Activated naive CD4-positive, alpha-beta T cell treated with anti-CD3 and anti-CD28 coated beads, Interleukin-2, amount 10 ng/mL, durations not matched to agents 7 days and 5 days (primary cell): ENCODE results near the gene UTS2B.
"Not testable (repeated sequence)": the region's sequence is repeated elsewhere in the genome, so short reads cannot be mapped to it uniquely, and the experiment has no call there.

Source experiments
- CTCF ChIA-PET: fragments of 350-600 bp; sonication (Branson Sonifier 250); formaldehyde crosslinking; loops from one replicate; lab custom pipeline; 2021; ENCODE audit warnings: antibody characterized with exemption; lab: Charles Lee
- DNase-seq: peaks from one replicate; pipeline ENCODE4 v3.0.0-alpha.2; 2020
- H3K27ac Mint-ChIP-seq: one replicate; pipeline ENCODE4 v1.8.0; 2021; ENCODE audit warnings: mild to moderate bottlenecking, moderate library complexity, mixed read lengths
- H3K27me3 Mint-ChIP-seq: one replicate; pipeline ENCODE4 v1.8.0; 2021; ENCODE audit warnings: mild to moderate bottlenecking, mixed read lengths
- H3K36me3 Mint-ChIP-seq: one replicate; pipeline ENCODE4 v1.8.0; 2021; ENCODE audit warnings: mixed read lengths
- H3K4me1 Mint-ChIP-seq: one replicate; pipeline ENCODE4 v1.8.0; 2021; ENCODE audit warnings: mixed read lengths
- H3K4me3 Mint-ChIP-seq: one replicate; pipeline ENCODE4 v1.8.0; 2021; ENCODE audit warnings: mild to moderate bottlenecking, moderate library complexity, mixed read lengths
- H3K9me3 Mint-ChIP-seq: one replicate; pipeline ENCODE4 v1.8.0; 2021; ENCODE audit warnings: mixed read lengths

The UTS2B gene

DNA sequence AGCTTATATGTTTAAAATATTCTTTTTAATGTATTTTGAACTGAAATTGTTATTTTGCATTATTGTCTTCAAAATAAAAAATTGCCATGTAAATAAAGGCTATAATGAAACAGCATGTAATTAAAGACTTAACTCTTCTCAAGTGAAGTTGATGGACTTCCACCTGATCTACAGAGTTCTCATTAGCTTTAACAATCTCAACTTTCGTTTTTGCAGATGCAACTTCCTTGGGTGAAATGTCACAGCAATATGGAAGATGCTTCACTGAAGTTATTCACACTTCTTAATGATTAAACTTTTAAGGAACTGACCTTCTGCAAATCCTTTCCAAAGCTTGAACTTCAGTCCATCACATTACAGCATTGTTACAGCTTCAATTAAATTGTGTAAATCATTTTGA lies 67.7 kb downstream of the UTS2B start:
- no peak overlapping the region for H3K4me3 Mint-ChIP-seq
- H3K9me3 Mint-ChIP-seq, result no peaks in the 10 kb centered on the region
- H3K27me3 Mint-ChIP-seq, result no peaks in the 10 kb centered on the region
- DNase-seq, result no peak
- no peaks in the 10 kb centered on the region for H3K36me3 Mint-ChIP-seq
- H3K4me1 Mint-ChIP-seq, result no peaks in the 10 kb centered on the region
- CTCF ChIA-PET, result no interaction called here
- H3K27ac Mint-ChIP-seq, result no peak overlapping the region

DNA sequence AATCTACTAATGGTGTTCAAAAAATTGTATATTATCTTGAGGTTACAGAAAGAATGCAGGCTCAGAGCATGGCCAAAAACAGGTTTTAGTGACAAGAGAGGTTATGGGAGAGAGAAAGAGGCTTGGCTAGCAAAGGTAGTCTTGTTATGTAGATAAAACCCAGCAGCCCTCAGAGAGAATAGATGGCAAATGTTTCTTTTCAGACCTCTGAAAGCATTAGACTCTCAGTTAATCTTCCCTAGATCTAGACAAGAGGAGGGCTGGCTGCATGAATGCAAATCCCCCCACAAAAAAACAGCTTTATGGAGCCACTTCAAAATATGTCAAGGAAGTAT lies 69.1 kb downstream of the UTS2B start:
- no peak for DNase-seq
- no peak overlapping the region for H3K27ac Mint-ChIP-seq
- no peaks in the 10 kb centered on the region for H3K36me3 Mint-ChIP-seq
- CTCF ChIA-PET, result no interaction called here
- no peak overlapping the region for H3K4me3 Mint-ChIP-seq
- no peaks in the 10 kb centered on the region for H3K9me3 Mint-ChIP-seq
- H3K4me1 Mint-ChIP-seq, result no peaks in the 10 kb centered on the region
- H3K27me3 Mint-ChIP-seq, result no peaks in the 10 kb centered on the region

DNA sequence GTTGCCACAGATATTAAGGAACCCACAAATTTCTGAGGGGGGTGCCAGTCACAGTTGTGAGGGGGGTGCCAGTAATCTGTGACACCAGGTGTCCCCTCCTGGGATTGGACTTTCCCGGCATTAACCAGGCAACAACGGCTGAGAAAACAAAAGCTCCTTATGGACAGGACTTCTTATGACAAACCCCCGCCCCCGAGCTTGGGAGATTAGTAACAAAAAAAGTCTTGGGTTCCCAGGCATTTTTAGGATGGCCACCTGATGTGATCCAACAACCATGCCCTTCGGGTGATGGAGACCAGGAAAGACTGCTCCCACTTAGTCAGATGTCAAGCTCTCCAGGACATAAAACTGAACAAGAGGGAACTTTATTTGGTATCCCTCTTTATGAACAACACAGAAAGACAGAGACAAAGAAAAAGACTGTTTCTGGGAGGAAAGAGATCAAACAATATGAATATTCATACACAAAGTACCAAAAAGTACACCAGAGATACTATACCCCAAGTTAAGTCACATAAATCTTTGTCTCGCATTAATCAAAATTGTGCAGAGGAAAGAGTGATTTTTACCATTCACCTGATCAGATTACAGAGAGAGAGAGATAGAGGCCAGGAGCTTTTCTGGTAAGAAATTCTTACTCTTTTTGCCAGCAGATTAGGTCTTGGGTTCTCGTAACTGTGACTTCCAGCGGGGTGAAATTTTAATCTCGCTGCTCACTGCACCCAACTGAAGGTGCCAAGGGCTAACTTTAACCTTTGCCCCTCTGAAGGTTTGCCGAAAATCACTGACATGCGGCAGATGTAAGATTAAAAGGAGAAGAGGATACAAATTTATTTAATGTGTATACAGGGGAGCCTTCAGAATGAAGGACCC lies 69.7 kb downstream of the UTS2B start:
- CTCF ChIA-PET, result no interaction called here
- no peak for DNase-seq
- no peaks in the 10 kb centered on the region for H3K27me3 Mint-ChIP-seq
- no peaks in the 10 kb centered on the region for H3K9me3 Mint-ChIP-seq
- H3K27ac Mint-ChIP-seq, result no peak overlapping the region
- H3K36me3 Mint-ChIP-seq, result no peaks in the 10 kb centered on the region
- H3K4me1 Mint-ChIP-seq, result no peaks in the 10 kb centered on the region
- H3K4me3 Mint-ChIP-seq, result no peak overlapping the region

DNA sequence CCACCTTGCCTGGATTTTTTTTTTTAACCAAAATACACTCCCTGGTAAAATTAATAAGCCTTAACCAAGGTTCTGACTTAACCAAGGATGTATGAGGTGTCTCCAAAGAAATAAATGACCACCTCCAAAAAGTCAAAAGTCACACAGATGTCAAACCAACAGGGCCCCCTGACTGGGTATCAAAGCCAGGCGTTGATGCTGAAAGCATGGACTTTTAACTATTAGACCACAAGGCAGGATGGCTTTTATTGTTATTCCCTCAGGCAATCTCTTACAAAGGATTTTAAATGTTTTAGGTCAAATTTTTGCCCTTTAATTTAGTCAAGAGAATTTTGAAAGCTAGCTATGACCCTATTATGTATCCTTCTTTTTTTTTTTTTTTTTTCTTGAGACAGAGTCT lies 70.8 kb downstream of the UTS2B start:
- Mint-ChIP-seq H3K27ac (no peak overlapping the region), H3K4me3 (no peak overlapping the region), H3K27me3 (no peaks in the 10 kb centered on the region), H3K36me3 (no peaks in the 10 kb centered on the region), H3K4me1 (no peaks in the 10 kb centered on the region), H3K9me3 (no peaks in the 10 kb centered on the region)
- no peak for DNase-seq
- CTCF ChIA-PET, result no interaction called here

DNA sequence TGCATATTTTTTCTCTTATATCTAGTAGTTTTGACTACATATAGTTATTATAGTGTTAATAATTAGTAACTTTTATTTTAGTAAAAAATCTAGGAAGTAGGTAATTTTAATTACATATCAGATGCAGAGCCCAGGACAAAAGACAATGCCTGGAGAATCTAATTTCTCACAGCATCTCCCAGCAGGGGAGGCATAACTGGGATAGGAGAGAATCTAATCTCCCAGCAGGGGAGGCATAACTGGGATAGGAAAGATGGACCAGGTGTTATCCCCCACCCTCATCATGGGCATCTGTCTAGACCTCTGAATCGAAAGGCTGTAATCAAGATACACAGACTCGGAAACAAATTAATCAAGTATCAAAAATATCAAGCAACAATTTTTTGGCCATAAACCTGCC lies 73.0 kb downstream of the UTS2B start:
- Mint-ChIP-seq H3K36me3 (no peaks in the 10 kb centered on the region), H3K9me3 (no peaks in the 10 kb centered on the region), H3K4me1 (no peaks in the 10 kb centered on the region), H3K27ac (no peak overlapping the region), H3K27me3 (no peaks in the 10 kb centered on the region), H3K4me3 (no peak overlapping the region)
- CTCF ChIA-PET, result no interaction called here
- DNase-seq, result no peak

DNA sequence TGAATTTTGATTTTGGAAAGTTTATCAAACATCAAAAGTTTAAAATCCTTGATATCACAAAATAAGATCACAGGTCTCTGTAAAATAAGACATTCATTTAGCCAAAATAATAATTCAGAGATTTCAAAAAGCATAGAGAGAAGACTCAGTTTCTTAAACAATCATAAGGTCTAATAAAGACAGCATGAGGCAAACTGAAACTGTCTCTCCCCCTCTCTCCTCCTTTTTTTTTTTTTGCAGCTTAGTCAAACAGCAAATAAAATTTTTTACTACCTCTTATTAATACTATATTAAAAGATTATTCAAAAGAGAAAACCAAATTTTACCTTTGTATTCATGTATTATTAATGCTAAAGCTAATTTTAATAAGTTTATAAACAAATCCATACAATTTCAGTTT lies 73.9 kb downstream of the UTS2B start:
- H3K27ac Mint-ChIP-seq, result no peak overlapping the region
- H3K27me3 Mint-ChIP-seq, result no peaks in the 10 kb centered on the region
- DNase-seq, result no peak
- no peaks in the 10 kb centered on the region for H3K4me1 Mint-ChIP-seq
- CTCF ChIA-PET, result no interaction called here
- H3K36me3 Mint-ChIP-seq, result no peaks in the 10 kb centered on the region
- H3K9me3 Mint-ChIP-seq, result no peaks in the 10 kb centered on the region
- no peak overlapping the region for H3K4me3 Mint-ChIP-seq

DNA sequence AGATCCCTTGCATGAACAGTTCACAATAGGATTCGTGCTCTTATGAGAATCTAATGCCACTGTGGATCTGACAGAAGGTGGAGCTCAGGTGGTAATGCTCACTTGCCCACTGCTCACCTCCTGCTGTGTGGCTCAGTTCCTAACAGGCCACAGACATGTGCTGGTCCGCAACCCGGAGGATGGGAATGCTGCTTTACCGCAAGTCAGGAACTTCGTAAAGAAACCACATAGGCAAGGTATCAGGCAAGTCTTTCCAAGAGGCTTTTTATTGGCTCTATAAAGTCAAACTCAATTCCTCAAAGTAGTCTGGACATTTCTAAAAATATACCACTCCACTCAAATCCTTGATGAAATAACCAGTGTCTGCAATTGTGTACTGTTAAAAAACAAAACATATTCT lies 75.2 kb downstream of the UTS2B start:
- Mint-ChIP-seq H3K36me3 (no peaks in the 10 kb centered on the region), H3K9me3 (no peaks in the 10 kb centered on the region), H3K27ac (no peak overlapping the region), H3K4me1 (no peaks in the 10 kb centered on the region), H3K27me3 (no peaks in the 10 kb centered on the region), H3K4me3 (no peak overlapping the region)
- DNase-seq, result no peak
- CTCF ChIA-PET, result no interaction called here

DNA sequence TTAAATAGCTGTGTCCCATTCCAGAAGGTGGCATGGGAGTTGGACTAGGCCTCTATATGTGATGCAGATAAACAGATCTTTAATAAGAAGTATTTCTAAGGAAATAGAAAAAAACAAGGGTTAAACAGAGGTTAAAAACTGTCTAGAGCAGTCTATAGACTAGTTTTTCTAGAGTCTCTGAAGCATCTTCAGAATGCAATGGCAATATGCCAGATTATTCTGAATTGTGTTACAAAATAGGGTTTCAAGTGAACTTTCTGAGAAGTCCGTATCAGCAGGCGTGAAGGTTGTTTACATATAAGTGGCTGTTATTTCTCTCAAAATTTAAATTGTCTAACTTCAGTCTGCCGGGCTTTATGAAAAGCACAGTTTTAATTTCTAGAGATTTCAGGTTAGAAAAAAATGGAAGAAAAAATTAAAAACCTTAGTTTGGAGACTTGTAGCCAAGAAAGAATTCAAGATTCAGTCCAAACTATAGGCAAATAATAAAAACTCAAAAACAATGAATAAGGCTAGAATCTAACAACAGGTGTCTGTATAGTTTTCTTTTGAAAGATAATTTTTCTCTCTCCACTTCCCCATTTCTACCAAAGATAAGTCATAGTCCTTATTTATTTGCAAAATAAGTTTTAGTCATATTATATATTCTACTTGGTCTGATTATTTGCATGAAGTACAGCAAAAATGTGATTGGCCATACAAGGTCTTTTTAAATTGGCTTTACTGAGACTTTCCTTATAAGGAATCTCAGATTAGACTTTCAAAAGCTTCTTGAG lies 76.0 kb downstream of the UTS2B start:
- CTCF ChIA-PET, result no interaction called here

DNA sequence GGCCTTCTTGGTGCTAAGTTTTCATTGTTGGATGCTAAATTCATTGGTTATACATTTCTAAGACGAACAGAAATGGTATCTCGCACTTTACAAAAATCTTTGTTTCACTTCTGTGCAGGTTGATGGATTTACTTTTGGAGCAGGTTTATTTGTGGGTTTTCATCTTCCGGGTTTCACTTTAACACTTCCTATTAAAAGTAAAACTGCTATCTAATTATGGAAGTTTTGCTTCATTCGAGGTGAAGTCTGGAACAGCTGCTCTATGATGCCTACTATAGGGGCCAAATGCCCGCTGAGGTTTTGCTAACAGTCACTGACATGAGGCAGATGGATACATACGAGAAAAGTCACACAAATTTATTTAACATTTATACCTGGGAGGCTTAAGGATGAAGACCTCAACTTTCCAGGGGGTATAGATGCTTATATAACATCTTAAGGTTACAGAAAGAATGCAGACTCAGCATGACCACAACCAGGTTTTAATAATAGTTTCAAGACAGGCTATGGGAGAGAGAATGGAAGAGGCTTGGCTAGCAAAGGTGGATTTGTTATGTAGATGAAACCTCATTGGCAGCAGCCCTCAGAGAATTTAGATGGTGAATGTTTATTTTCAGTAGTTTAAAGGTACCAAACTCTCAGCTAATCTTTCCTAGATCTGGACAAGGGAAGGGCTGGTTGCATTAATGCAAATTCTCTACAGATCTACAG lies 77.1 kb downstream of the UTS2B start:
- Mint-ChIP-seq H3K36me3 (no peaks in the 10 kb centered on the region), H3K4me3 (no peak overlapping the region), H3K9me3 (no peaks in the 10 kb centered on the region), H3K27me3 (no peaks in the 10 kb centered on the region), H3K27ac (no peak overlapping the region), H3K4me1 (no peaks in the 10 kb centered on the region)
- no peak for DNase-seq
- CTCF ChIA-PET, result no interaction called here

More for the DNA sequence above, 76.0 kb downstream of the UTS2B start:
- no peak for DNase-seq
- H3K36me3 Mint-ChIP-seq, result no peaks in the 10 kb centered on the region
- no peak overlapping the region for H3K27ac Mint-ChIP-seq
- H3K4me1 Mint-ChIP-seq, result no peaks in the 10 kb centered on the region
- no peaks in the 10 kb centered on the region for H3K27me3 Mint-ChIP-seq
- H3K9me3 Mint-ChIP-seq, result no peaks in the 10 kb centered on the region
- no peak overlapping the region for H3K4me3 Mint-ChIP-seq

DNA sequence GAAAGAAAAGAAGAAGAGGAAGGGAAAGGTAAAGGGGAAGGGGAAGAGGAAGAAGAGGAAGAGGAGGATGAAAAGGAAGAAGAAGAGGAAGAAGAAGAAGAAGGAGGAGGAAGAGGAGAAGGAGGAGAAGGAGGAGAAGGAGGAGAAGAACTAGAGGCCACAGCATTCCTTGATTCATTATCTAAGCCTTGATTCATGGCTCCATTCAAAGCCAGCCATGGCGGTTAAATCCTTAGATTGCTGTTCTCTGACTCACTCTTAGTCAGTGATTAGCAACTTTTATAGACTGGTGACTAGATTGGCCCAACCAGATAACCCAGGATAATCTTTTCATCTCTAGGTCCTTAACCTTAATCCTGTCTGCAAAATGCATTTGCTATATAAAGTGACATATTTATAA lies 83.7 kb downstream of the UTS2B start:
- no peak for DNase-seq
- H3K27me3 Mint-ChIP-seq, result peaks cover 4% of the 10 kb centered on the region
- no peaks in the 10 kb centered on the region for H3K9me3 Mint-ChIP-seq
- no peaks in the 10 kb centered on the region for H3K36me3 Mint-ChIP-seq
- CTCF ChIA-PET, result no interaction called here
- peaks cover 2% of the 10 kb centered on the region for H3K4me1 Mint-ChIP-seq
- no peak overlapping the region for H3K27ac Mint-ChIP-seq
- no peak overlapping the region for H3K4me3 Mint-ChIP-seq

DNA sequence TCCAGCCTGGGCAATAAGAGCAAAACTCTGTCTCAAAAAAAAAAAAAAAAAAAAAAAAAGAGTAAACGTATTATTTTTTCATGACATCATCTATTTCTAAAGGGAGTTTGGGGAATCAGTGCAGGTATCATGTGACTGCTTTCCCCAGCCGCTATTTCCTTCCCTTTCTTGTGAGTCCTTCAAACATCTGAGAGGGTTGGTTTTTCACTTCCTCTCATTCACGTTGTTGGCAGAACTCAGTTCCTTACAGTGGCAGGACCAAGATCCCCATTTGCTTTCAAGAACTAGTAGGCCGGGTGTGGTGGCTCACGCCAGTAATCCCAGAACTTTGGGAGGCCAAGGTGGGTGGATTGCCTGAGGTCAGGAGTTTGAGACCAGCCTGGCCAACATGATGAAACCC lies 84.3 kb downstream of the UTS2B start:
- H3K36me3 Mint-ChIP-seq, H3K4me1 Mint-ChIP-seq, H3K4me3 Mint-ChIP-seq, CTCF ChIA-PET, H3K9me3 Mint-ChIP-seq, DNase-seq, H3K27me3 Mint-ChIP-seq, H3K27ac Mint-ChIP-seq: not testable (repeated sequence)

DNA sequence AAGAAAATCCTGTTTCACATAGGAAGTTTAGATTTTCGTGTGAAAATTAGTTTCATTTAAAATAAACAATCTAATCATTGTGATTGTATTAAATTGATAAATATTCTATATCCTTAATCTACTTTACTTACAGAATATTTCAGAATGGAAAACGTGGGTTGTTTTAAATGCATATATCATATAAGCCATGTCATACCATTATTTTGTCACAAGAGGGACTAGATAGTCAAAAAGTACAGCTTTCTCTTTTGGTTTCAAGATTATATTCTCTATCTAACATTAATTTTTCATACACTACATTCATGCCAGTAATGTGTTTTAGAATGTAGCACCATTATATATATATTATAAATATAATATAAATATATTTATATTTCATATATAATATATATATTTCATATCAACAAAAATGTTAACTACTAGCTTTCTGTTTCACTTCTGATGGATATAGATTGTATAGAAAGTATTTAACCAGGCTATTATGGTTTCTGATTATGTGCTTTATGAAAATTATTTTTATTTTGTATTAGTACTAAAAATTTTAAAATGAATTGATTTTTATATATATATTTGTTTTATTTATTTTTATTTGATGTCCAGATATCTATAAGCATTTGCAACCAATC lies 86.0 kb downstream of the UTS2B start:
- Mint-ChIP-seq H3K9me3 (no peaks in the 10 kb centered on the region), H3K4me1 (peaks cover 2% of the 10 kb centered on the region), H3K27me3 (peaks cover 4% of the 10 kb centered on the region), H3K27ac (no peak overlapping the region), H3K36me3 (no peaks in the 10 kb centered on the region), H3K4me3 (no peak overlapping the region)
- DNase-seq, result no peak
- CTCF ChIA-PET, result no interaction called here

DNA sequence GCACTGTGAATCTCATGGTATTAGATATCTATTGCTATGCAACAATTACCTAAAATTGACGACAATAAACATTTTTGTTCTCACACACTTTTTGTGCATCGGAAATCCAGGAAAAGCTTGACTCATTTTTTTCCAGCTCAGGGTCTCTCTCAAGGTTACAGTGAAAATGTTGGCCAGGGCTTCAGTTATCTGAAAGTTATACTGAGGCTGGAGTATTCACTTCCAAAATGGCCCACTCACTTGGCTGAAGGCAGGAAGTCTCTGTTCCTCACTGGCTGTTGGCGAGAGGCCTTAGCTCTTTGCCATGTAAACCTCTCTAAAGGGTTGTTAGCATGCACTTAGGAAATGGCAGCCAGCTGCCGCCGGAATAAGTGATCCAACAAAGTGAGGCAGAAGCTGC lies 89.8 kb downstream of the UTS2B start:
- H3K9me3 Mint-ChIP-seq, result no peaks in the 10 kb centered on the region
- no peak overlapping the region for H3K27ac Mint-ChIP-seq
- DNase-seq, result no peak
- CTCF ChIA-PET, result no interaction called here
- peaks cover 2% of the 10 kb centered on the region for H3K4me1 Mint-ChIP-seq
- H3K4me3 Mint-ChIP-seq, result no peak overlapping the region
- no peaks in the 10 kb centered on the region for H3K27me3 Mint-ChIP-seq
- no peaks in the 10 kb centered on the region for H3K36me3 Mint-ChIP-seq

DNA sequence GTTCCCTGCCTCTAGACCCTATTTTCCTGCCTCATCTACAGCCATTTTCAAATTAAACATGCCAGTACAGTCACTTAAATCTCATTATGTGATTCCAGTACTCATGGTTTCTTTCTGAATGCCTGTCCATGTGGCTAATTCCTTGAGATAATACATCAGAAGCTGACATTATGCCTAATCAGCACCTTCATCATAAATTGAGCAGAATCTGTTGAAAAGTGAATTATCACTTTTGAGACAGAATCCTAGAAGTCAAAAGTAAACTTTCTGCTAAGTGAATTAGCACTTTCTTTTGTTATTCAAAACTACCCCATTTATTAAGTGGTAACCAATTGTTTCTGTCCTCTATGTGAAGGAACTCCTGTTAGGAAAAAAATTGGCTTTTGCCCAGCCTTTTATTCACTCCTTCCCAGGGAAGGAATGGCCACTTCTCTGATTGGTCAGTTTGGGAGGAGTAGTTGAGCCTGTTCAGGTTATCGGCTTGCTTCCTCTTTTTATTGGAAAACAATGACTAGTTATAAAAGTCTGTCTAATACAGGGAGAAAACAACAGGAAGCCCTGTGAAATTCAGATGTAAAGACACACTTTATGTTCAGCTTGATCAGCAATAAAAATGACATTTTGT lies 90.8 kb downstream of the UTS2B start:
- DNase-seq, result no peak
- CTCF ChIA-PET, result no interaction called here
- Mint-ChIP-seq H3K27me3 (no peaks in the 10 kb centered on the region), H3K9me3 (no peaks in the 10 kb centered on the region), H3K27ac (no peak overlapping the region), H3K36me3 (no peaks in the 10 kb centered on the region), H3K4me1 (no peaks in the 10 kb centered on the region), H3K4me3 (no peak overlapping the region)
